ENCODE data around the gene FADS1. TPM values are rescaled to one million over a fixed set of nuclear protein-coding genes. Genes with fewer than 3 reads are reported as not detected.
A peak's percentile ranks its signal among the peaks of the same experiment; 100 is the strongest.

The FADS1 gene
- total and polyA plus RNA-seq, 2 of the 13 experiments (the other 11 are each of a cell fraction or from before 2014, with no cell fraction given): 91.8 to 108 TPM

- TF ChIP-seq MTA1 (CRISPR knock-in tag; IDR thresholded peaks at IDR 0.05; ENCODE audit: borderline replicate concordance) (peak; percentile 87; the same call in 1 of the 2 replicates), ZNF331 (CRISPR knock-in tag; IDR thresholded peaks at IDR 0.05) (peak; percentile 57; the same call in 1 of the 2 replicates), ZNF263 (CRISPR knock-in tag; IDR thresholded peaks at IDR 0.05) (no peak), SAP130 (CRISPR knock-in tag; IDR thresholded peaks at IDR 0.05; ENCODE audit: low read depth) (peak; percentile 50; the same call in 1 of the 2 replicates), XRCC5 (optimal IDR thresholded peaks at IDR 0.05; ENCODE audit: low read length) (peak; percentile 79), THAP11 (CRISPR knock-in tag; IDR thresholded peaks at IDR 0.05) (0 out of 2 replicates have a peak, but pooled peaks have one; percentile 54), NFIB (CRISPR knock-in tag; IDR thresholded peaks at IDR 0.05; ENCODE audit: borderline replicate concordance) (no peak), ZNF44 (CRISPR knock-in tag; IDR thresholded peaks at IDR 0.05) (no peak), PHF20 (CRISPR knock-in tag; IDR thresholded peaks at IDR 0.05) (0 out of 2 replicates have a peak, but pooled peaks have one; percentile 36), NR1H2 (CRISPR knock-in tag; IDR thresholded peaks at IDR 0.05; ENCODE audit: borderline replicate concordance, low read depth) (no peak), MTERF4 (CRISPR knock-in tag; IDR thresholded peaks at IDR 0.05) (0 out of 2 replicates have a peak, but pooled peaks have one; percentile 62), ZNF777 (CRISPR knock-in tag; IDR thresholded peaks at IDR 0.05) (no peak), ZSCAN25 (CRISPR knock-in tag; IDR thresholded peaks at IDR 0.05) (peak; percentile 63; the same call in 1 of the 2 replicates), FOXA3 (CRISPR knock-in tag; IDR thresholded peaks at IDR 0.05) (peak; percentile 74), ZNF770 (CRISPR knock-in tag; IDR thresholded peaks at IDR 0.05) (peak; percentile 42; the same call in 1 of the 2 replicates), ZBTB7B (CRISPR knock-in tag; IDR thresholded peaks at IDR 0.05) (peak; percentile 99), KDM1A (CRISPR knock-in tag; IDR thresholded peaks at IDR 0.05) (no peak), ZNF703 (CRISPR knock-in tag; IDR thresholded peaks at IDR 0.05; ENCODE audit: borderline replicate concordance) (no peak), ZNF281 (CRISPR knock-in tag; IDR thresholded peaks at IDR 0.05; ENCODE audit: borderline replicate concordance) (peak; percentile 62; the same call in 1 of the 2 replicates), GATAD2A (CRISPR knock-in tag; IDR thresholded peaks at IDR 0.05) (peak; percentile 89), YEATS4 (CRISPR knock-in tag; IDR thresholded peaks at IDR 0.05; ENCODE audit: borderline replicate concordance) (peak; percentile 24; the same call in 1 of the 2 replicates), TRAFD1 (CRISPR knock-in tag; IDR thresholded peaks at IDR 0.05; ENCODE audit: borderline replicate concordance) (no peak), ZNF816 (CRISPR knock-in tag; IDR thresholded peaks at IDR 0.05; ENCODE audit: borderline replicate concordance) (no peak)
These were observed 47.5 kb downstream of the FADS1 start (continued) for GRCh38 chr11:61769169-61769920.

Measured in HepG2 (cell line).